Stimulated activated CD4-positive, alpha-beta T cell treated with anti-CD3 and anti-CD28 coated beads, TNF-alpha, amount 100 ng/mL, for 1 hour (primary cell): ENCODE results near the gene ENAH.

ENCODE experiments used
- DNase-seq, 3 donors: peaks; one replicate each; pipeline ENCODE4 v3.0.0-alpha.2; 2020; ENCODE audit warnings: low read depth in 3 of 3, low spot score in 1 of 3

ENAH gene

GRCh38 chr1:225504776-225505175 lies 148.1 kb downstream of the ENAH start:
- no peak for DNase-seq

GRCh38 chr1:225500624-225501192 lies 152.2 kb downstream of the ENAH start:
- no peak for DNase-seq

- no peak for DNase-seq
Observed at GRCh38 chr1:225498549-225499136, 154.3 kb downstream of the ENAH start.

DNA sequence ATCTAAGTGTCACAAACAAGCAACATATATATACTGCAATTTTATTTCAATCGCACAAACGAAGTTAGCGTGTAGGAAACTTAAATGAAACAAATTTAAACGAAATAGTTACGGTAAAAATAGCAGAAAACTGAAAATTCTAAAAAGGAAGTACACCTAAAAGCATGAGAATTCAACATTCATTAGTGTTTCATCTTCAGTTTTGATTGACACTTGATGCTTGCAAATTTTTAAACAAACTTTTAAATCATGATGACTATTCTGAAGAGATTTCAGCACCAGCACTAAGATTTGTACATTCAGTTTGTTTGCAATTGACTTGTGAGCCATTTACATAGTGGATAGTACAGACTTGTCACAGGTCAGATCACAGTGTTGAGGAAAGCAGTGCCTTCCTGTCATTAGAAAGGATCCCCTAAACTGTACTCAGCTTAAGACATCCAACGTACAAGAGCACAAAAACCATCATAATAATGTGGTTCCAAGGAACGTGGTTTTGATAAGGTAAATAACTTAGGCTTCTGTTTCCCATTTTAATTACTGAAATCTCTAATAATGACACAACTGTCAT lies 158.0 kb downstream of the ENAH start:
- DNase-seq = no peak

GRCh38 chr1:225493591-225494246 lies 159.2 kb downstream of the ENAH start:
- no peak for DNase-seq

GRCh38 chr1:225488676-225489075 lies 164.2 kb downstream of the ENAH start:
- DNase-seq = no peak

DNA sequence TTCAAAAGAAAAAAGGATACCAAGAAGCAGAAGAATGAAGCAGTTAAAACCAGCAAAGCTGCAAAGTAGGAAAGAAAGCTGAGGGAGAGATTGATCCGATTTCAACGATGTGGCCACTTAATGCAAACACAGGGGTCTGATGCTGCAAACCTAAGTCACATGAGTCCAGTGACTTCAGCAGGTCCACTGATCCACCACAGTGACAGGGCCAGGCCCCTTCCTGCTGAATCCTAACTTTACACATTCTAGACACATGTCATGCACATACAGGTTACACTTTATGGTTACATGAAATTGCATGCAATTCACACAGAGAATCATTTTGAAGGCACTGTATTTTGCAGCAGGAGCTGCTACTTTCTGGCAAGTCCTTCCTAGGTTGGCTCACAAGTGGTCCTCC lies 166.1 kb downstream of the ENAH start:
- no peak for DNase-seq

DNA sequence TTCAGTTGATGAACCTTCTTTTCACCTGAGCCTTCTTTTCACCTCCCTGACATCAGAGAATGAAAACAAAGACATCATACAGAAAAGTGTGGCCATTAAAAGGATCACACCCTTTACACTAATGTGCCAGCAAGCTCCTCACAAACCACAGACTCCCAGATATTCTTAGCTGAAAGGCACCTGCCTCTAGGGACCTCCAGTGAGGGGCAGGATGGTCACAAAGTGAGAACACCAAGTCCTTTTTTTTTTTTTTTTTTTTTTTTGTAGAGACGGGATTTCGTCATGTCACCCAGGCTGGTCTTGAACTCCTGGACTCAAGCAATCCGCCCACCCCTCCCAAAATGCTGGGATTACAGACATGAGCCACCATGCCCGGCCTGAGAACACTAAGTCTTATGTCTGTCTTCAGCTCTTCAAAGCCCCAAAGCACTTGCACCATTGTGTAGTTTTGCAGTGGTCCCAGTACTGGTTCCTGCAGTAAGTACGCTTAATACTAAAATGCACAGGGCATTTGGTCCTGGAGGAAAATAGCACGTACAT lies 166.9 kb downstream of the ENAH start:
- DNase-seq = no peak

- DNase-seq = no peak
Observed at GRCh38 chr1:225485226-225485625, 167.7 kb downstream of the ENAH start.

- DNase-seq = no peak
Observed at GRCh38 chr1:225484657-225485214, 168.2 kb downstream of the ENAH start.

GRCh38 chr1:225483818-225484656 lies 168.9 kb downstream of the ENAH start:
- DNase-seq = no peak

DNA sequence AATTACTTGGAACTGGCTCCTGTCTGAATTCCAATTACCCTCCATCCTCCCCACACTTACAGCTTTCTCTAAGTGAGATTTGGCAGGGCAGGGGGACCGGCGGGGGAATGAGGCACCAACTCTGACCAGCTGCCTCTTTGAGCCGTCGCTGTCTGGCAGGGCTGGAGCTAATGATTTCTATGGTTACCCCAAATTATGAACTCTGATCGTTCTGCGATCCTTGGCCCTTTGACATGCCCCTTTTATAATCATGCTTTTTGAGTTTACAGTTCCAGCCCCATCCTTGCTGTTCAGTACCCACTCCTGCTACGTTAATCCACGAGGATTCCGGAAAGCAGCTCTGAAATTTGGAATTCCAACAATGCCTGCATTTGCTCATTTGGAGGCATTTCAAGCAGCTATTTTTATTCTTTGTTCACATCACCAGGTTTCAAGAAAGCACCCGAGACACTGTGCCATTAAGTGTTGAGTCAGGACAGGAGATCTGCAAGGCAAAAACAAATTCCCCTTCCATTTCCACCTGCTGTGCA lies 170.4 kb downstream of the ENAH start:
- no peak for DNase-seq

DNA sequence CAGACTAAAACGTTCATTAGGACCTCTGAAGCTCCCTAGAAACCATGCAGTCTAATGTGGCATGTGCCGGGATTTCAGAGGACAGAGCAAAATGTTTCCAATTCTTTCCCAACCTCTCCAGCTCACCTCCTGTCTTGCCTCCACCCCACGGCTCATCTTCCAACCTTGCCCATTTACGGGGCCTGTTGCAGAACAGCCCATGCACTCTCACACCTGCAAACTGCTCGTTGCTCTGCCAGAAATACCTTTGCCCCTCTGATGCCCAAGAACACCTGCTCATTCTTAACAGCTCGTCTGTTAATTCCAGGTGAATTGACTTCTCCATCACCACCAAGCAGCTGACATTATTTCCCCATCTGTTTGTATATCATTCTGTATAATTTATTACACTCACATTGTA lies 171.2 kb downstream of the ENAH start:
- no peak for DNase-seq

GRCh38 chr1:225480825-225481434 lies 172.0 kb downstream of the ENAH start:
- peak in 1 of 3 donors; percentile 35 for DNase-seq

DNA sequence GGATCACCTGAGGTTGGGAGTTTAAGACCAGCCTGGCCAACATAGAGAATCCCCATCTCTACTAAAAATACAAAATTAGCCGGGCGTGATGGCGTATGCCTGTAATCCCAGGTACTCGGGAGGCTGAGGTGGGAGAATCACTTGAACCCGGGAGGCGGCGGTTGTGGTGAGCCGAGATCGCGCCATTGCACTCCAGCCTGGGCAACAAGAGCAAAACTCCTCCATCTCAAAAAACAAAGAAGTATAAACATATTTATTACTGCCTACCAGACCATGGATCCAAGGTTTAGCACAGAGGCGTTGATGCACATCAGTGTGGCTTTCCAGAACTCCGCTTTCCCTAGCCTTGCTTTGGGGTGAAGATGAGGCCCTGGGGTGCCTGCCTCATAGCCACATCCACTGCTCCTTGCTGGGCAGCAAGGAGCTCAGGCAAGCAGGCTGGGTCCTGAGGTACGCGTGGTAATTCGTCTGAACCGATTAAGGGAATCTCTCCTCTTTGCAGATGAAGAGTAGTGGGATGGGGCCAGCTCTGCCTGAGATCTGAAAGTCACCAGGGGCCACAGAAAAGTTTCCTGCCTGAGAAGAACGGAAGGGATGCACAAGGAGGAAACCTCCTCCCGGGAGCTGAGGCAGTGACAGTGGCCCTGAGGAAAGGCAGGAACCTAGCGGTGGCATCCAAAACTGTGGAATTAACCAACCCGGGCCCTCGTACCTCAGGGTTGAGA lies 172.8 kb downstream of the ENAH start:
- no peak for DNase-seq

GRCh38 chr1:225479341-225479740 lies 173.6 kb downstream of the ENAH start:
- DNase-seq = no peak

GRCh38 chr1:225477296-225477911 lies 175.5 kb downstream of the ENAH start:
- DNase-seq = no peak

GRCh38 chr1:225476538-225476988 lies 176.4 kb downstream of the ENAH start:
- DNase-seq = no peak

- no peak for DNase-seq
Observed at GRCh38 chr1:225476100-225476511, 176.8 kb downstream of the ENAH start.
